Heart right ventricle (tissue), 16 donors: ENCODE results near the gene ERBB4. TPM values are rescaled to one million over a fixed set of nuclear protein-coding genes. Genes with fewer than 3 reads are reported as not detected.

ENCODE experiments used
- ATAC-seq, 8 donors: fragments of 200-7000 bp; cut with Tn5 transposase; one replicate each; pipeline ENCODE4 v1.9.1; 2020; ENCODE audit warnings: mild to moderate bottlenecking in 8 of 8, moderate library complexity in 8 of 8, moderate number of reproducible peaks in 1 of 8
- DNase-seq, 2 donors: peaks; one replicate each; pipeline ENCODE4 v3.0.0-alpha.2; 2020
- H3K27ac ChIP-seq, 10 donors: fragments of 200-600 bp; sonication (generic) in 2 of 10; one replicate each; pipeline versions ENCODE4 v1.5.0 to v1.8.0; 2020 to 2022; ENCODE audit warnings: mild to moderate bottlenecking in 3 of 10
- H3K27me3 ChIP-seq, 7 donors: fragments of 200-600 bp; one replicate each; pipeline ENCODE4 v1.8.0; 2021 to 2022; ENCODE audit warnings: mild to moderate bottlenecking in 2 of 7
- H3K36me3 ChIP-seq, 9 donors: fragments of 200-600 bp; sonication (generic) in 1 of 9; one replicate each; pipeline versions ENCODE4 v1.5.0 to v1.8.0; 2020 to 2022; ENCODE audit warnings: mild to moderate bottlenecking in 2 of 9
- H3K4me1 ChIP-seq, 9 donors: fragments of 200-600 bp; sonication (generic) in 1 of 9; one replicate each; pipeline versions ENCODE4 v1.5.0 to v1.8.0; 2020 to 2022; ENCODE audit warnings: mild to moderate bottlenecking in 4 of 9
- H3K4me3 ChIP-seq, 10 donors: fragments of 200-600 bp; sonication (generic) in 2 of 10; one replicate each; pipeline versions ENCODE4 v1.5.0 to v1.8.0; 2020 to 2022; ENCODE audit warnings: mild to moderate bottlenecking in 7 of 10, moderate library complexity in 2 of 10
- H3K9me3 ChIP-seq, 11 donors: fragments of 200-600 bp in 10 of 11; sonication (generic) in 2 of 11; one replicate each; pipeline versions ENCODE4 v1.5.0 to v1.8.0; 2013 to 2022; ENCODE audit warnings: mild to moderate bottlenecking in 2 of 11, control low read depth in 1 of 11, moderate library complexity in 1 of 11
- CTCF ChIP-seq, 9 donors: fragments of 200-600 bp; sonication (generic) in 2 of 9; IDR thresholded peaks; one replicate each; pipeline versions ENCODE4 v1.5.0 to v1.8.0; 2021 to 2022; ENCODE audit warnings: antibody characterized with exemption in 9 of 9, mild to moderate bottlenecking in 5 of 9, moderate library complexity in 1 of 9
- WGBS, 2 donors: extraction: QIAGEN DNeasy Blood & Tissue Kit; methylation state at CpG; one replicate each; pipeline ENCODE4 v1.1.7; 2013; ENCODE audit warnings: inconsistent platforms in 1 of 2; 5-methylcytosine and 5-hydroxymethylcytosine counted together
- intact Hi-C, 10 donors: fragments of 100-400 bp; cut with DNase I; formaldehyde crosslinking; loops; one replicate each; pipeline versions ENCODE4 v1.11.1 to v1.14.2; 2022
- polyA plus RNA-seq, 2 donors: library from polyadenylated mRNA; stranded (reverse); fragments of 200-250 nt; gene quantifications; one replicate each; pipeline ENCODE4 v1.2.3, GENCODE V29; 2013
- total RNA-seq, 10 donors: library from RNA; stranded (reverse); fragmentation: NEBNext Ultra II Directional in 3 of 10; extraction: Animal tissue kit (Norgen Biotek cat#: 25700) in 3 of 10; gene quantifications; one replicate each; pipeline versions ENCODE4 v1.2.1 to v1.2.4, GENCODE V29; 2021 to 2023
- donor health status: Arrhythmogenic right ventricular cardiomyopathy.
- donor health status: ischemic (EF 13 %, LVEDD 7.1; RV severe dilation, severe dysfunction).
- donor health status: healthy with polysubstance abuse.
- donor health status: DM: no; HTN: yes; CAD: no.
- donor health status: DM: no; HTN: no; CAD: no.
- donor health status: ischemic (EF 25% LVEDD 6.9; RV normal size, moderate dysfunction).
- donor health status: ischemic (EF 25% LVEDD 5.7; RV mildly dilated, moderate dysfunction).
- donor health status: healthy.
- donor health status: DM: yes; HTN: yes; CAD: no.
- donor health status: Ischemic cardiomyopathy.
- donor health status: ischemic (EF 35%, LVEDD 5.7; RV mildly dilated, moderate dysfunction).
- donor health status: nonischemic (EF 11% LVEDD 7.7; RV severe dilation, severe dysfunction).
- donor health status: DM: yes; HTN: yes; CAD: no.
- donor health status: PGD.
- donor health status: ischemic (EF 29% LVEDD 5.4; RV normal size, mild dysfunction).
- donor health status: nonischemic (EF 23%, LVEDD 6.1; RV moderate dilation, normal function).

Gene ERBB4
- total and polyA plus RNA-seq, 12 donors: 1.2 to 24.6 (median 16.1) TPM

GRCh38 chr2:211744379-211744778 is 794.2 kb downstream of the ERBB4 start:
- H3K36me3 ChIP-seq: no peaks in the 10 kb centered on the region
- no peaks in the 10 kb centered on the region for H3K27me3 ChIP-seq
- peaks cover 0 to 7% (median 0%) of the 10 kb centered on the region in 9 donors for H3K4me1 ChIP-seq
- no peak for TF ChIP-seq CTCF (IDR thresholded peaks at IDR 0.05)
- H3K4me3 ChIP-seq: no peak overlapping the region
- DNase-seq (no peak), ATAC-seq (no peak)
- no peaks in the 10 kb centered on the region for H3K9me3 ChIP-seq
- H3K27ac ChIP-seq: no peak overlapping the region
- intact Hi-C loops: no loop called here
- 71 to 76% methylated on average over 5 of the region's 5 CpGs for WGBS, 2 donors

- intact Hi-C loops: no loop called here
- WGBS, 2 donors: 86 to 88% methylated on average over 4 of the region's 4 CpGs
- Histone ChIP-seq H3K4me1 (peaks cover 0 to 7% (median 0%) of the 10 kb centered on the region in 9 donors), H3K27ac (no peak overlapping the region), H3K27me3 (no peaks in the 10 kb centered on the region), H3K9me3 (no peaks in the 10 kb centered on the region), H3K36me3 (no peaks in the 10 kb centered on the region), H3K4me3 (no peak overlapping the region)
- DNase-seq: no peak
- no peak for ATAC-seq
- TF ChIP-seq CTCF (IDR thresholded peaks at IDR 0.05): no peak
Measured at GRCh38 chr2:211741966-211742365, 796.6 kb downstream of the ERBB4 start.

- 41 to 51% methylated on average over 3 of the region's 3 CpGs for WGBS, 2 donors
- H3K36me3 ChIP-seq: no peaks in the 10 kb centered on the region
- DNase-seq (no peak), ATAC-seq (no peak)
- H3K4me3 ChIP-seq: no peak overlapping the region
- no peaks in the 10 kb centered on the region for H3K27me3 ChIP-seq
- no peak overlapping the region for H3K27ac ChIP-seq
- intact Hi-C loops: no loop called here
- TF ChIP-seq CTCF (IDR thresholded peaks at IDR 0.05): no peak
- H3K9me3 ChIP-seq: no peaks in the 10 kb centered on the region
- peaks cover 0 to 4% (median 0%) of the 10 kb centered on the region in 9 donors for H3K4me1 ChIP-seq
Measured at GRCh38 chr2:211737282-211737681, 801.3 kb downstream of the ERBB4 start.

- ATAC-seq (no peak), DNase-seq (no peak)
- no peak for TF ChIP-seq CTCF (IDR thresholded peaks at IDR 0.05)
- no peaks in the 10 kb centered on the region for H3K27me3 ChIP-seq
- no peaks in the 10 kb centered on the region for H3K36me3 ChIP-seq
- no peaks in the 10 kb centered on the region for H3K9me3 ChIP-seq
- intact Hi-C loops: no loop called here
- WGBS, 2 donors: 51 to 53% methylated on average over 2 of the region's 2 CpGs
- H3K4me1 ChIP-seq: peaks cover 0 to 4% (median 0%) of the 10 kb centered on the region in 9 donors
- no peak overlapping the region for H3K27ac ChIP-seq
- no peak overlapping the region for H3K4me3 ChIP-seq
Measured at GRCh38 chr2:211730215-211730614, 808.4 kb downstream of the ERBB4 start.

GRCh38 chr2:211729433-211729832 is 809.2 kb downstream of the ERBB4 start:
- TF ChIP-seq CTCF (IDR thresholded peaks at IDR 0.05): no peak
- Histone ChIP-seq H3K27ac (no peak overlapping the region), H3K4me1 (no peaks in the 10 kb centered on the region), H3K9me3 (no peaks in the 10 kb centered on the region), H3K27me3 (no peaks in the 10 kb centered on the region), H3K4me3 (no peak overlapping the region), H3K36me3 (no peaks in the 10 kb centered on the region)
- no peak for DNase-seq
- intact Hi-C loops: no loop called here
- no peak for ATAC-seq
